ENCODE measurements around the gene LTV1.

GRCh38 chr6:143843677-143843999 lies 500 bp downstream of the LTV1 start:
- TF ChIP-seq CTCF (IDR thresholded peaks at IDR 0.05) (no peak), POLR2A (IDR thresholded peaks at IDR 0.05) (no peak)
